Measurements from ENCODE around the gene P2RY14. TPM values are rescaled to one million over a fixed set of nuclear protein-coding genes. Genes with fewer than 3 reads are reported as not detected.
A peak's percentile ranks its signal among the peaks of the same experiment; 100 is the strongest.

P2RY14 gene
- total and polyA plus RNA-seq, 2 of the 13 experiments (the other 11 are each of a cell fraction or from before 2014, with no cell fraction given) = not detected

DNA sequence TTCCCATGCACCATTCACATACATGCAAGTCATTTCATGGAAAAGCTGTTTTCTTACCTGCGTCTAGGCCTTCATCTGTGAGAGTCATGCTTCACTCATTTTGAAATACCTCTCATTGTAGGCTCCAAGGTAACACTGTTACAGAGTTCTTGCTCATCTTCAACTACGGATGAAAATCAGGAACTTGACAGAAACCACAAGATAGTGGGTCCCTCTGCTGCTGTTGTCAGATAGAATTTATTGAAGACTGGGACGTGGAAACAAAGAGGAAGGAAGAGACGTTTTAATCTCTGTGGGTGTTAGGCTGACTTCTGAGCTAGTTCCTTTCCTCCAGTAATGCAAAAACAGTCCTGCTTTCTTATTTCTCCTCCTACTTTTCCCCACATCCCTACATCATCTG, at the start of gene P2RY14 (continued):
- TF ChIP-seq POLR2G (IDR thresholded peaks at IDR 0.05; ENCODE audit: low read depth, low read length) (no peak), ZNF616 (CRISPR knock-in tag; IDR thresholded peaks at IDR 0.05; ENCODE audit: low read depth) (no peak), AKAP8 (CRISPR knock-in tag; IDR thresholded peaks at IDR 0.05) (no peak)

- peak; percentile 30 for FAIRE-seq
- Histone ChIP-seq H3K9ac (ENCODE audit: insufficient read depth, low read depth, low read length) (no peak overlapping the region), H3K27me3 (ENCODE audit: control insufficient read depth in 1 of 2, insufficient read depth in 2 of 2, low read length in 2 of 2) (no peaks in the 10 kb centered on the region), H3K4me3 (replicated peaks in 1 of 3; ENCODE audit: insufficient read depth in 1 of 3, low read depth in 2 of 3, low read length in 3 of 3) (no peak overlapping the region), H3K36me3 (replicated peaks in 1 of 2; ENCODE audit: control insufficient read depth in 1 of 2, insufficient read depth in 2 of 2, low read length in 2 of 2) (no peaks in the 10 kb centered on the region), H3K27ac (ENCODE audit: extremely low read length, insufficient read depth, low read length) (no peak overlapping the region), H3K9me3 (ENCODE audit: low read length) (no peaks in the 10 kb centered on the region), H2AFZ (ENCODE audit: low read length) (no peak overlapping the region), H3K4me2 (ENCODE audit: low read depth, low read length) (no peak overlapping the region), H3K79me2 (ENCODE audit: insufficient read depth, low read length) (no peaks in the 10 kb centered on the region), H4K20me1 (ENCODE audit: insufficient read depth, low read length) (no peaks in the 10 kb centered on the region), H3K4me1 (ENCODE audit: insufficient read depth, low read length) (no peaks in the 10 kb centered on the region)
- in situ Hi-C loops (cut with HindIII; ENCODE audit: extremely low pct_ligation_motif_present, low pct_unique_long_range_greater_than_20kb) = no loop called here
- ChIA-PET CTCF (ENCODE audit: low intra/inter-chr PET ratio, low total read pairs) (interaction anchor here (0.9 to 1.9 kb wide), 3 partner anchors 100 to 170 kb away, joined by 3 to 11 read pairs (median 3); no protein-coding TSS in a partner anchor), POLR2A (no interaction called here)
- intact Hi-C loops (cut with micrococcal nuclease; ENCODE audit: unreplicated experiment) = loop anchor here (1.0 kb wide), 3 partner anchors 37 to 161 kb away; no protein-coding TSS in a partner anchor
- ATAC-seq = peak; percentile 32; the same call in 1 of the 3 replicates
- 2% methylated on average over 3 of the region's 3 CpGs for WGBS (ENCODE audit: low lambda C conversion rate)
- no TSS peak for BruUV-seq (replicated peaks)
- no peak for DNase-seq (ENCODE audit: low spot score)
- TF ChIP-seq NR2F2 (IDR thresholded peaks at IDR 0.05; ENCODE audit: borderline replicate concordance, low read depth) (no peak), PAF1 (CRISPR knock-in tag; IDR thresholded peaks at IDR 0.05) (no peak), PCBP2 (optimal IDR thresholded peaks at IDR 0.05; ENCODE audit: low read depth, low read length, poor library complexity, severe bottlenecking) (no peak), ZNF850 (CRISPR knock-in tag; conservative IDR thresholded peaks at IDR 0.05) (no peak), ZNF235 (CRISPR knock-in tag; IDR thresholded peaks at IDR 0.05; ENCODE audit: borderline replicate concordance) (no peak), CTCF (CRISPR knock-in tag; IDR thresholded peaks at IDR 0.05) (0 out of 2 replicates have a peak, but pooled peaks have one; percentile 19), KAT8 (CRISPR knock-in tag; IDR thresholded peaks at IDR 0.05) (no peak), E2F1 (CRISPR knock-in tag; IDR thresholded peaks at IDR 0.05) (no peak), ZNF230 (CRISPR knock-in tag; IDR thresholded peaks at IDR 0.05) (no peak), ZNF143 (CRISPR knock-in tag; IDR thresholded peaks at IDR 0.05) (no peak), KDM1A (CRISPR knock-in tag; IDR thresholded peaks at IDR 0.05) (no peak), ZNF616 (CRISPR knock-in tag; IDR thresholded peaks at IDR 0.05; ENCODE audit: low read depth) (no peak), HDAC1 (CRISPR knock-in tag; IDR thresholded peaks at IDR 0.05) (no peak), ZNF205 (CRISPR knock-in tag; IDR thresholded peaks at IDR 0.05) (no peak), SMC3 (IDR thresholded peaks at IDR 0.05; ENCODE audit: low read length) (peak; percentile 15; the same call in 1 of the 2 replicates), ZFP62 (CRISPR knock-in tag; IDR thresholded peaks at IDR 0.05) (no peak), CENPX (CRISPR knock-in tag; IDR thresholded peaks at IDR 0.05) (no peak), TFAP4 (IDR thresholded peaks at IDR 0.05; ENCODE audit: borderline replicate concordance, low read depth) (no peak), HDAC6 (IDR thresholded peaks at IDR 0.05; ENCODE audit: low read depth, low read length) (no peak), STAG1 (CRISPR knock-in tag; IDR thresholded peaks at IDR 0.05) (peak; percentile 9; the same call in 1 of the 2 replicates)
Measured at GRCh38 chr3:151327571-151328198, 49.3 kb upstream of the P2RY14 start.

Data from HepG2 (cell line).